AG04449 (cell line): Measurements from ENCODE around the gene FBXW11.

Experiments
- CTCF ChIA-PET: fragments of 350-600 bp; formaldehyde crosslinking; extraction: SDS; loops from one replicate; lab custom pipeline; 2021; ENCODE audit warnings: antibody characterized with exemption; lab: Yijun Ruan, JAX
- POLR2A ChIA-PET: fragments of 400-600, 350-600 bp; formaldehyde crosslinking; extraction: SDS; loops from one replicate; lab custom pipeline; 2020; ENCODE audit warnings: antibody characterized with exemption, inconsistent platforms; lab: Yijun Ruan, JAX
- DNase-seq: peaks from one replicate; pipeline ENCODE4 v3.0.0-alpha.2; 2010; ENCODE audit warnings: low read depth, low spot score
- H3K4me3 ChIP-seq: 2 replicates; pipeline ENCODE4 v1.5.1; 2011; ENCODE audit warnings: low read depth, mild to moderate bottlenecking, control low read depth, low read length
- CTCF ChIP-seq: IDR thresholded peaks from one replicate; pipeline ENCODE4 v1.5.1; 2011; ENCODE audit warnings: mild to moderate bottlenecking, moderate library complexity, low read length, control low read depth, inconsistent platforms; ENCODE audit not compliant: insufficient read depth; ENCODE audit errors: missing control alignments

FBXW11 gene

GRCh38 chr5:171857489-171857876, 149.0 kb downstream of the FBXW11 start:
- H3K4me3 ChIP-seq = no peak overlapping the region
- CTCF ChIA-PET = interaction anchor here (1.1 to 1.5 kb wide), 3 partner anchors 16 to 438 kb away, joined by 3 to 5 read pairs (median 4); partner anchors contain the start of gene FGF18
- POLR2A ChIA-PET = no interaction called here
- no peak for DNase-seq
- TF ChIP-seq CTCF = no peak

GRCh38 chr5:171855798-171856763, 150.4 kb downstream of the FBXW11 start:
- CTCF ChIA-PET = interaction anchor here (0.8 to 1.4 kb wide), 7 partner anchors 8 to 437 kb away, joined by 3 to 5 read pairs (median 3); partner anchors contain the start of gene FGF18
- no peak for DNase-seq
- H3K4me3 ChIP-seq = no peak overlapping the region
- no peak for TF ChIP-seq CTCF
- POLR2A ChIA-PET = no interaction called here

GRCh38 chr5:171855265-171855664, 151.2 kb downstream of the FBXW11 start:
- TF ChIP-seq CTCF = no peak
- POLR2A ChIA-PET = no interaction called here
- CTCF ChIA-PET = interaction anchor here (1.0 to 1.1 kb wide), 2 partner anchors 11 to 436 kb away, joined by 3 read pairs; partner anchors contain the start of gene FGF18

GRCh38 chr5:171852255-171852681, 154.2 kb downstream of the FBXW11 start:
- ChIA-PET POLR2A (no interaction called here), CTCF (interaction anchor here (0.9 kb wide), 1 partner anchor 12 kb away, joined by 3 read pairs; no protein-coding TSS in a partner anchor)

More at GRCh38 chr5:171855265-171855664, 151.2 kb downstream of the FBXW11 start:
- no peak overlapping the region for H3K4me3 ChIP-seq
- DNase-seq = no peak

GRCh38 chr5:171851251-171851650, 155.2 kb downstream of the FBXW11 start:
- CTCF ChIA-PET = no interaction called here
- H3K4me3 ChIP-seq = no peak overlapping the region
- no peak for TF ChIP-seq CTCF
- no peak for DNase-seq
- POLR2A ChIA-PET = no interaction called here

More at GRCh38 chr5:171852255-171852681, 154.2 kb downstream of the FBXW11 start:
- no peak overlapping the region for H3K4me3 ChIP-seq
- TF ChIP-seq CTCF = no peak
- no peak for DNase-seq

GRCh38 chr5:171850324-171850947, 156.0 kb downstream of the FBXW11 start:
- no peak for DNase-seq
- POLR2A ChIA-PET = no interaction called here
- H3K4me3 ChIP-seq = no peak overlapping the region
- no peak for TF ChIP-seq CTCF
- CTCF ChIA-PET = interaction anchor here (0.8 to 1.7 kb wide), 4 partner anchors 10 to 429 kb away, joined by 3 to 6 read pairs (median 4); no protein-coding TSS in a partner anchor
